HL-60 (cell line): ENCODE results near the gene SMAD5.

ENCODE experiments used
- DNase-seq, 2 experiments: peaks; one replicate each; pipeline ENCODE4 v3.0.0-alpha.2; 2010 to 2020; ENCODE audit warnings: low read depth in 1 of 2, low spot score in 1 of 2
- H3K27ac ChIP-seq: fragments of 250-450 bp; sonication (Bioruptor Pico); replicated peaks from 2 replicates; pipeline ENCODE4 v1.5.1; 2020; ENCODE audit warnings: mild to moderate bottlenecking, moderate library complexity
- H3K27me3 ChIP-seq: fragments of 250-450 bp; sonication (Bioruptor Pico); 2 replicates; pipeline ENCODE4 v1.5.1; 2021; ENCODE audit warnings: mild to moderate bottlenecking, moderate library complexity; ENCODE audit not compliant: insufficient read depth, poor library complexity, severe bottlenecking
- H3K4me3 ChIP-seq: replicated peaks from 2 replicates; pipeline ENCODE4 v1.5.1; 2011; ENCODE audit warnings: mild to moderate bottlenecking, control low read depth, low read length; ENCODE audit not compliant: insufficient read depth
- CTCF ChIP-seq: IDR thresholded peaks from one replicate; pipeline ENCODE4 v1.5.1; 2011; ENCODE audit warnings: low read length, control low read depth, inconsistent platforms; ENCODE audit not compliant: insufficient read depth
- GABPA ChIP-seq: IDR thresholded peaks from 2 replicates; pipeline ENCODE4 v1.6.1; 2012; ENCODE audit warnings: low read depth
- POLR2AphosphoS5 ChIP-seq: IDR thresholded peaks from 2 replicates; pipeline ENCODE4 v1.6.1; 2012; ENCODE audit warnings: low read depth
- REST ChIP-seq: IDR thresholded peaks from 2 replicates; pipeline ENCODE4 v1.6.1; 2012; ENCODE audit warnings: low read depth; ENCODE audit not compliant: insufficient replicate concordance
- SPI1 ChIP-seq: IDR thresholded peaks from 2 replicates; pipeline ENCODE4 v1.6.1; 2012; ENCODE audit warnings: low read depth, mild to moderate bottlenecking, borderline replicate concordance

The SMAD5 gene

GRCh38 chr5:136207631-136208030, 75.0 kb downstream of the SMAD5 start:
- Histone ChIP-seq H3K27me3 (no peaks in the 10 kb centered on the region), H3K27ac (no peak overlapping the region), H3K4me3 (no peak overlapping the region)
- DNase-seq = no peak
- no peak for TF ChIP-seq GABPA
- no peak for TF ChIP-seq POLR2AphosphoS5

GRCh38 chr5:136208916-136209315, 76.3 kb downstream of the SMAD5 start:
- H3K27me3 ChIP-seq = no peaks in the 10 kb centered on the region

GRCh38 chr5:136209346-136209910, 76.8 kb downstream of the SMAD5 start:
- TF ChIP-seq GABPA (no peak), SPI1 (no peak), REST (no peak), CTCF (no peak), POLR2AphosphoS5 (no peak)
- Histone ChIP-seq H3K4me3 (no peak overlapping the region), H3K27ac (no peak overlapping the region), H3K27me3 (no peaks in the 10 kb centered on the region)
- no peak for DNase-seq

More at GRCh38 chr5:136208916-136209315, 76.3 kb downstream of the SMAD5 start:
- DNase-seq = peak in 1 of 2 experiments; percentile 1
- TF ChIP-seq REST = no peak
- no peak overlapping the region for H3K4me3 ChIP-seq
- H3K27ac ChIP-seq = no peak overlapping the region

- H3K27me3 ChIP-seq = no peaks in the 10 kb centered on the region
- H3K27ac ChIP-seq = no peak overlapping the region
- no peak for DNase-seq
- H3K4me3 ChIP-seq = no peak overlapping the region
- no peak for TF ChIP-seq REST
- TF ChIP-seq POLR2AphosphoS5 = no peak
- TF ChIP-seq CTCF = no peak
- no peak for TF ChIP-seq GABPA
- no peak for TF ChIP-seq SPI1
Observed at GRCh38 chr5:136210259-136210658, 77.6 kb downstream of the SMAD5 start.
